ENCODE results near the gene ZSWIM1.
A peak's percentile ranks its signal among the peaks of the same experiment; 100 is the strongest.

The ZSWIM1 gene

GRCh38 chr20:45933266-45934045, 52.4 kb downstream of the ZSWIM1 start:
- peak; percentile 83 for DNase-seq

GRCh38 chr20:45934046-45934585, 53.1 kb downstream of the ZSWIM1 start:
- peak; percentile 65 for DNase-seq

All from activated CD4-positive, alpha-beta T cell treated with anti-CD3 and anti-CD28 coated beads, Interleukin-2, Interleukin-6, amounts not matched to agents 100 ng/mL and 50 ng/mL, durations not matched to agents 16 hours and 8 hours (primary cell).